ENCODE results near the gene SESTD1.
A peak's percentile ranks its signal among the peaks of the same experiment; 100 is the strongest.

GRCh38 chr2:179261151-179261825, 3.3 kb downstream of the SESTD1 start:
- TF ChIP-seq, protein P1, sequence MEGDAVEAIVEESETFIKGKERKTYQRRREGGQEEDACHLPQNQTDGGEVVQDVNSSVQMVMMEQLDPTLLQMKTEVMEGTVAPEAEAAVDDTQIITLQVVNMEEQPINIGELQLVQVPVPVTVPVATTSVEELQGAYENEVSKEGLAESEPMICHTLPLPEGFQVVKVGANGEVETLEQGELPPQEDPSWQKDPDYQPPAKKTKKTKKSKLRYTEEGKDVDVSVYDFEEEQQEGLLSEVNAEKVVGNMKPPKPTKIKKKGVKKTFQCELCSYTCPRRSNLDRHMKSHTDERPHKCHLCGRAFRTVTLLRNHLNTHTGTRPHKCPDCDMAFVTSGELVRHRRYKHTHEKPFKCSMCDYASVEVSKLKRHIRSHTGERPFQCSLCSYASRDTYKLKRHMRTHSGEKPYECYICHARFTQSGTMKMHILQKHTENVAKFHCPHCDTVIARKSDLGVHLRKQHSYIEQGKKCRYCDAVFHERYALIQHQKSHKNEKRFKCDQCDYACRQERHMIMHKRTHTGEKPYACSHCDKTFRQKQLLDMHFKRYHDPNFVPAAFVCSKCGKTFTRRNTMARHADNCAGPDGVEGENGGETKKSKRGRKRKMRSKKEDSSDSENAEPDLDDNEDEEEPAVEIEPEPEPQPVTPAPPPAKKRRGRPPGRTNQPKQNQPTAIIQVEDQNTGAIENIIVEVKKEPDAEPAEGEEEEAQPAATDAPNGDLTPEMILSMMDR (IDR thresholded peaks at IDR 0.05): peak in 1 of 4 experiments; percentile 9
- TF ChIP-seq POLR2AphosphoS5 (IDR thresholded peaks at IDR 0.05): no peak

Data from prostate gland (tissue), 2 donors.